Esophagus squamous epithelium (tissue), 5 donors: ENCODE results near the gene DDX51. TPM values are rescaled to one million over a fixed set of nuclear protein-coding genes. Genes with fewer than 3 reads are reported as not detected.

ENCODE experiments used
- DNase-seq: peaks from one replicate; lab custom pipeline; 2025; lab: John Stamatoyannopoulos, UW
- H3K27ac ChIP-seq, 4 donors: fragments of 200-600 bp; sonication (generic); one replicate each; pipeline ENCODE4 v1.5.1; 2016 to 2019; ENCODE audit warnings: mild to moderate bottlenecking in 1 of 4
- H3K27me3 ChIP-seq, 4 donors: fragments of 200-600 bp; sonication (generic); 1 replicate in 3 of 4; 2 replicates in 1 of 4; pipeline versions ENCODE4 v1.5.1 to v1.6.0; 2017 to 2021; ENCODE audit warnings: antibody characterized with exemption in 1 of 4
- H3K36me3 ChIP-seq, 3 donors: fragments of 200-600 bp; sonication (generic); one replicate each; pipeline ENCODE4 v1.5.1; 2016 to 2019
- H3K4me1 ChIP-seq, 3 donors: fragments of 200-600 bp; sonication (generic); one replicate each; pipeline ENCODE4 v1.5.1; 2017 to 2019
- H3K4me3 ChIP-seq, 4 donors: fragments of 200-600 bp; sonication (generic); 1 replicate in 3 of 4; 2 replicates in 1 of 4; pipeline ENCODE4 v1.5.1; 2016 to 2019; ENCODE audit warnings: mild to moderate bottlenecking in 2 of 4, moderate library complexity in 1 of 4
- H3K9me3 ChIP-seq, 3 donors: fragments of 200-600 bp; sonication (generic); one replicate each; pipeline ENCODE4 v1.5.1; 2016 to 2019
- CTCF ChIP-seq, 6 experiments: fragments of 450-650 bp in 4 of 6; fragments of 200-600 bp in 2 of 6; sonication (generic) in 2 of 6; IDR thresholded peaks; one replicate each; pipeline ENCODE4 v1.5.1; 2016 to 2019; ENCODE audit warnings: antibody characterized with exemption in 6 of 6, mild to moderate bottlenecking in 4 of 6, moderate library complexity in 4 of 6
- POLR2A ChIP-seq, 4 donors: fragments of 450-650 bp; IDR thresholded peaks; one replicate each; pipeline ENCODE4 v1.6.1; 2017; ENCODE audit warnings: antibody characterized with exemption in 4 of 4, mild to moderate bottlenecking in 4 of 4, moderate library complexity in 3 of 4
- whole genome bisulfite sequencing, 2 donors: methylation state at CpG; one replicate each; pipeline ENCODE4 v1.1.5; 2018; 5-methylcytosine and 5-hydroxymethylcytosine counted together
- intact Hi-C: fragments of 100-400 bp; cut with DNase I; formaldehyde crosslinking; loops from one replicate; pipeline ENCODE4 v1.15.0; 2022
- total RNA-seq, 4 donors: library from RNA; depleted of rRNA; stranded (reverse); fragments of >200 nt; gene quantifications; one replicate each; pipeline ENCODE4 v1.1.0, GENCODE V29; 2016
- donor health status: DM: yes; HTN: yes; CAD: no.

DDX51 gene
- total RNA-seq, 4 donors from 2014 or later: 8.9 to 15.3 (median 11.0) TPM

DNA sequence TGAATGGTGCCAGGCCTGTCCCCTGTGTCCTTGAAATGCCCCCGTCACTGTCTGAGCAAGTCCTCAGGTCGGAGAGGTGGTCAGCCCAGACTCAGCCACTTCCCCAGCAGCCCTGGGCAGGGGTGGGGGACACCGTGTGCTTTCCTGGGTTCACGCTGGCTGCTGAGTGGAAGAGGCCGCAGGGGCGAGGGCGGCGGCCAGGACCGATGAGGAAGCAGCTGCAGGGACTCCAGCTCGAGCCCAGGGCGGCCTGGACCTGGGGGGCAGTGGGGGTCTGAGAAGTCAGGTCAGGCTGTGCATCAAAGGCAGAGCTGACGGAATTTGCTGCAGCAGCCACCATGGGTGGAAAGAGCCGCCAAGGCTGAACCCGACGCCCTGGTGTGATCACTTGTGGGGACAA is 28.5 kb upstream of the DDX51 start:
- H3K27me3 ChIP-seq: peaks cover 0 to 100% (median 3%) of the 10 kb centered on the region in 4 donors
- TF ChIP-seq CTCF (IDR thresholded peaks at IDR 0.05) (no peak), POLR2A (IDR thresholded peaks at IDR 0.05) (no peak)
- no peak for DNase-seq
- H3K4me1 ChIP-seq: peaks cover 0 to 30% (median 0%) of the 10 kb centered on the region in 3 donors
- H3K36me3 ChIP-seq: no peaks in the 10 kb centered on the region
- 38 to 80% methylated on average over 1 to 4 of the region's 15 CpGs for WGBS, 2 donors
- no peak overlapping the region for H3K27ac ChIP-seq
- H3K4me3 ChIP-seq: no peak overlapping the region
- intact Hi-C loops: no loop called here
- no peaks in the 10 kb centered on the region for H3K9me3 ChIP-seq

DNA sequence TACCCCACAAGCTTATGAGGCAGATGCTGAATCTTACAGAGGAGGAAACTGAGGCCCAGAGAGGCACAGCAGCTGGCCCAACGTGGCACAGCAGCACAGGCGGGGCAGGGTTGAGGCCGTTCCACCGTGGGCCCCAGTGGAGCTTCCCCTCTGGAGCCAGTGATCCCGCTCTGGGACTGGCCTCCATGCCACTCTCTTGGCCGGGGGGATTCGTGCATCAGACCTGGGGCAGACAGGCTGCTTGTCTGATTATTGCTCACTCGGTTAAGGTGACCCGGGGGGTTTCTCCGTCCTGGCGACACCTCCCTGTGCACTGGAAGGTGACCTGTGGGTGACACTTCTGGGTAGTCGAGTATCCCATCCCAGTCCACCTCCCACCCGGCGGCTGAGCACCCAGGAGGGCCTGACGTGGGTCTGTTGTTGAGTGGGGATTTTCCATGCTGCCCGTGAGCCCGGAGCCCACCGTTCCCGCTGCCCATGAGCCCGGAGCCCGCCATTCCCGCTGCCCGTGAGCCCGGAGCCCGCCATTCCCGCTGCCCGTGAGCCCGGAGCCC is 27.9 kb upstream of the DDX51 start:
- Histone ChIP-seq H3K27ac (no peak overlapping the region), H3K4me1 (peaks cover 0 to 30% (median 0%) of the 10 kb centered on the region in 3 donors), H3K9me3 (no peaks in the 10 kb centered on the region), H3K27me3 (peaks cover 0 to 100% (median 1%) of the 10 kb centered on the region in 4 donors), H3K36me3 (no peaks in the 10 kb centered on the region), H3K4me3 (no peak overlapping the region)
- WGBS, 2 donors: 83 to 90% methylated on average over 4 to 7 of the region's 28 CpGs
- no peak for DNase-seq
- intact Hi-C loops: no loop called here
- TF ChIP-seq POLR2A (IDR thresholded peaks at IDR 0.05) (no peak), CTCF (IDR thresholded peaks at IDR 0.05) (no peak)

DNA sequence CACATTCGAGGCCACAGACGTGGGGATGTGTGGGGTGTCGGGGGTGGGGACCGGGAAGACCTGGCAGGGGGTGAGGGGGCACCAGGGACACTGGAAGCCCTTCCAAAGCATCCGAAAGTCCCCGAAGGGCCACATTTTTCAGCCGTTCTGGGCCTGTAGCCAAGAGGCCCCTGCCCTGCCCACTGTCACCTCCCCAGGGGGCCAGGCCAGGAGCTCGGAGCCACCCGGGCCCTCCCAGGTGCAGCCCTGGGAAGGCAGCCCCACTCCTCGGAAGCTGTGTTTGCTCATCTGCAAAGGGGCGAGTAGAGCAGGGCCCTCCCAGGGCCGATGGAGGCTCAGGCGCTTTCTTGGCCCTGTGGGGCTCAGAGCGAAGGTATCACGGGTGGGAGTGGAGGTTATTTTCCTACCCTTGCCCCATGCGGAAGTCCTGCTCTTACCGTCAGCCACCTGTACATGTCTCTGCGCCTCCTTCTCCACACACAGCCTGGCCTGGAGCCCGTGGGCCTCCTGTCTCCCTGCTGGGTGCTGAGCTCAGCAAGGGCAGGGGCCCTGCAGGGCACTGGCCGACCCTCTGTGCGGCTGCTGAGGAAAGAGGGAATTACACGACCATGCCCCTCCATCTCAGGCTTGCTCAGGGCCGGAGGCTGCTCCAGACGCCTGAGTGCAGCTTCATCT is 27.3 kb upstream of the DDX51 start:
- H3K36me3 ChIP-seq: no peaks in the 10 kb centered on the region
- 19 to 80% methylated on average over 1 to 3 of the region's 24 CpGs for WGBS, 2 donors
- peaks cover 0 to 30% (median 0%) of the 10 kb centered on the region in 3 donors for H3K4me1 ChIP-seq
- intact Hi-C loops: no loop called here
- no peaks in the 10 kb centered on the region for H3K9me3 ChIP-seq
- peaks cover 0 to 95% (median under 1%) of the 10 kb centered on the region in 4 donors for H3K27me3 ChIP-seq
- TF ChIP-seq CTCF (IDR thresholded peaks at IDR 0.05): no peak
- TF ChIP-seq POLR2A (IDR thresholded peaks at IDR 0.05): no peak
- no peak overlapping the region for H3K4me3 ChIP-seq
- no peak overlapping the region for H3K27ac ChIP-seq
- DNase-seq: no peak

GRCh38 chr12:132170637-132171292 is 26.6 kb upstream of the DDX51 start:
- TF ChIP-seq CTCF (IDR thresholded peaks at IDR 0.05) (no peak), POLR2A (IDR thresholded peaks at IDR 0.05) (no peak)
- peaks cover 0 to 89% (median 0%) of the 10 kb centered on the region in 4 donors for H3K27me3 ChIP-seq
- H3K27ac ChIP-seq: no peak overlapping the region
- WGBS, 2 donors: 65 to 71% methylated on average over 8 to 13 of the region's 33 CpGs
- peaks cover 0 to 23% (median 0%) of the 10 kb centered on the region in 3 donors for H3K4me1 ChIP-seq
- no peak for DNase-seq
- intact Hi-C loops: no loop called here
- H3K36me3 ChIP-seq: no peaks in the 10 kb centered on the region
- no peak overlapping the region for H3K4me3 ChIP-seq
- H3K9me3 ChIP-seq: no peaks in the 10 kb centered on the region
